GM19193 (cell line): ENCODE results near the gene MALL.

Experiments
- POLR2A ChIP-seq: IDR thresholded peaks from 4 replicates; pipeline ENCODE4 v1.6.1; 2011; ENCODE audit not compliant: insufficient read depth, insufficient read length; ENCODE audit errors: extremely low read depth

MALL gene

DNA sequence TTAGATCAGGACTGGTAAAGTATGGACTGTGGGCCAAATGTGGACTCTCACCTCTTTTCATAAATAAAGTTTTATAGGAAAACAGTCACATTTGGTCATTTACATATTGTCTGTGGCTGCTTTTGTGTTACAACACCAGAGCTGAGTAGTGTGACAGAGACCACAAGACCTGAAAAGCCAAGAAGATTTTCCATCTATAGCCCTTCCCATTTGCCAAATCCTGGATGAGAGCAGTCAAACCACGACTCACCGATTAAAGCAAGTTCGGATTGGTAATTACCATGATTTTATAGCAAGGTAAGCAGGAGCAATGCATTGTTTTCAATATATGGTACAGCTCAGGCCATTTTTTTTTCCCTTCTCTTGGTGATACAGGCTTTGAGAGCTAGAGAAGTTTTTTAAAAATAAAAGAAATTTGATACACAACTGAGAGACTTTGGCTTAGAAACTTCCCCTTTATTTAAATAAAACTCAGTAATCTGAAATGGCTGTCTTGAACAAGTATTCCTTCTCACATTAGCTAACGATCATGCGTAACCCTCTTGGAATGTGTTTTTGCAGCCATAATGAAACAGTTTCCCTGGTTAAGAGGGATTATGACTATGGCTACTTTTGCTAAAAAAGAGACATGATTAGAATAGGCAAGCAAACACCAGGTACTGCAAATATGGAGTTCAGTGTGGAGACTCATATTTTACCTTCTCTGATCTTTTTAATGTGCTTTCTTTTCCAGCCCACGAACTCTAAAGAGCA, 9.5 kb upstream of the MALL start:
- TF ChIP-seq POLR2A, result no peak

DNA sequence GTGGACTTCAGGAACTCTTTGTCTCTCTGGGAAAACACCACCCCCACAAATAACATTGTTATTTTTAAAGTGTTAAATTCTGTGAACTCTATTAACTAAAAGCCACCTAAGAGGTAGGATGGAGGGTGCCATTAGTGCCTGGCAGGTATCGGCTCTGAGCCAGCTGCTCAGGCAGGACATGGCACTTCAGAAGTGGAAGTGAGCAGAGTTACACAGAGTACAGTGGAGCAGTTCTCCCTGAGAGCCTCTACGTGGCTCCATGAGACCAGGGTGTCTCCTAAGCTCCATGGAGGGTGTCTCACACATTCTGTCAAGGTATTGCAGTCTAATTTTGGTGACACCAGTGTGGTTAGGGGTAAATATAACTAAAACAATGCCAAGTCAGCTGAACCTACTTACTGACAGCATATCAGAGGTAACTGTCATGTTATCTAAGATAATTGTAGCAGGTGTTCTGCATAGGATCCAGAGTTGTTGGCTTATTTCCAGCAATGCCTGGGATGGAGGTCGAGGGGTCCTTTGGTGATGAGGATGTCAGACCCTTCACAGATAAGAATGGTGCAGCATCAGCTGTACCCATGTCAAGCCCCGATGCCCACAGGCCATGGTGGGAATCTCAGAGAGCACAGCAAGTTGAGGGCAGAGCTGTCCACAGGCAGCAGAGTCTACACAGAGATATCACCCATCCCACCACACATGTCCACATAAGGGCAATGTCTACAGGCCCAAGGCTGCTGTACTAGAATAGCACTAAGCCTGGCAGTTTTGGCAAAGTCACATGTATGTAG, 8.6 kb upstream of the MALL start:
- TF ChIP-seq POLR2A, result no peak

DNA sequence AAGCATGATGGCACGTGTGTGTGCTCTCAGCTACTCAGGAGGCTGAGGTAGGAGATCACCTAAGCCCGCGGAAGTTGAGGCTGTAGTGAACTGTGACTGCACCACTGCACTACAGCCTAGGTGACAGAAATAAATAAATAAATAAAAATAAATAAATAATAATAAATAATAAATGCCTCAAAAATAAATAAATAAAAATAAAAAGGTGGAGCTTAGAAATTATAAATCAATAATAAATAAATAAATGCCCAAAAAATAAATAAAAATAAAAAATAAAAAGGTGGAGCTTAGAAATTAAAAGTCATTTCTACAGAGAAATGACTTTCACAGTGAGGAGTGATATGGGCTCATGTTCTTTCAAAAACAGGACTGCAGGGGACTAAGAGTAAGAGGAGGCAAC, 6.0 kb upstream of the MALL start:
- TF ChIP-seq POLR2A, result no peak

DNA sequence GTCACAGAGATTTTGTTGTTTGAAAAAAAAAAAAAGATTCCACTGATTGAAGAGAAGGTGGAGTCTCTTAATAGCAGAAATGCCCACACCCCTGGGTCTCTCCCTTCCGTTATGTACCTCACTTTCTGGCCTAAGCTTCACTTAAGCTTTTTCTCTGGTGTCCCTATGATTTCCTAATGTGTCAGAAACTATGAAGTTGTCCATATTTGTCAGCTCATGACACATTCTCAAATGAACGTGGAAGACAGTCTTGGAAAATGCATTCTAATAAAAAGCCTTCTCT, 5.4 kb upstream of the MALL start:
- no peak for TF ChIP-seq POLR2A

DNA sequence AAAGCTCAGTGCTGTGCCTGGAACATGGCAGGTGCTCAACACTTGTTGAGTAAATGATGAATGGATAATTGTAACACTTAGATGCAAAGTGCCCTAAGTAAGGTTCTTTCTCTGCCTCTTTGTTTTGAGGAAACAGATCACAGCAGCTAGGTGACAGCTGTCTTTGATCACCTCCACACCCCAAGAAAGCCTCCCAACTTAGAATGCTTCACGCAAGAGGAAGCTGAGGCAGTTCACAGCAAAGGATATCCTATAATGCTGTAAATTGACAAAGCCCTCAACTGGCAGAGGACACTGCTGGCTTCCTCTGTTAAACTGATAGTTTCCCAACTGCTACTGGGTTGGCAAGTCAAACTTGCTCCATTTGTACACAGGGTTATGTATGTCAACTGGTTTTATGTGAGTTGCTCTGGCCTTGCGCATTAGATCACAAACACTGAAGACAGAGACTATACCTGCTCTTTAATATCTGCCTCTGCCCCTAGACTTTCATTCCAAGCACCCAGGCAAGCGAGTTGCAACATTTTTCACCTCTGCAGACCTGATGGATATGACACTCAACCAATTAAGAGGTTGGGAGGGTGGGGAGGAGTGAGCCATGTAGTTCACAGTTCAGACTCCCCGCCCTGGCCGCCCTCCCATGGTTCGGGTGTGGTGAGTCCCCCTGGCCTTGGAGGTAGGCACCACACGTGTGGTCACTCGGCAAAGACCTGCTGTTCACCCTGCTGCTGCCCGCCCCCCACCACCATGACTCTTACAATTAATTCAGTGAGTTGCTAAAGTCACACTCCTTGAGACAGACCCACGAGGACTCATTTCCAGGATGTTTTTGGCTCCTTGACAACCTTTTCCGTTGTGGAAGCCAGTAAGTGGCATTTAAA, 4.8 kb upstream of the MALL start:
- TF ChIP-seq POLR2A, result no peak

DNA sequence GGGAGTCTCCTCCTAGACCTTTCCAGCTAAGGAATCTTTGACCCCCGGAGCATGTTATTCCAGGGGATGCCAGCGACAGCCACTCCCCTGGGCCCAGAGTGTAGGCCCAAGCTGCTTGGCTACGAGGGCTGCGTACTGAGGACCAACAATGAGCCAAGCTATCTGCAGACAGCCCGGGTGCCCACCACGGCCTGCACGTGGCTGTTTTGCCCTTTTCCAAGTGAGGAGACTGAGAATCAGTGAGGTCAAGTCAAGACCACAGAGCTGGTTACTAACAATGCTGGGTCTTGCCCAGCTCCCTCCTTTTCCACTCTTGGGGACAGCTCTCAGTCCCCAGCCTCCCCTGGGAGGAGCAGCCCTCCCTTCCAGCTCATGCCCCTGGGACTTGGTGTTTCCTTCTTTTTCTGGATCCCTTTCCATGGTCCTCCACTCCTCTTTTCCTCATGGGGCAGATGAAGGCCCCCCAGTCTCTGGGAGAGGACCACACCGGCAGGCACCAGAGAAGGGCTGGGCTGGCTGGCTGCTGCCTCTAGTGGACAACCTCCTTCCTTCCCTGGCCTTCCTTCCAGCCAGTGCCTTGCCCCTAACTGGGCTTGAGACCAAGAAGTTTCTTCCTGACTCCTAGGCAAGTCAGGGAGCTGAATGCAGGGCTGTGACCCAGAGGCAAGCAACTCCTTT, 550 bp upstream of the MALL start:
- TF ChIP-seq POLR2A, result no peak

DNA sequence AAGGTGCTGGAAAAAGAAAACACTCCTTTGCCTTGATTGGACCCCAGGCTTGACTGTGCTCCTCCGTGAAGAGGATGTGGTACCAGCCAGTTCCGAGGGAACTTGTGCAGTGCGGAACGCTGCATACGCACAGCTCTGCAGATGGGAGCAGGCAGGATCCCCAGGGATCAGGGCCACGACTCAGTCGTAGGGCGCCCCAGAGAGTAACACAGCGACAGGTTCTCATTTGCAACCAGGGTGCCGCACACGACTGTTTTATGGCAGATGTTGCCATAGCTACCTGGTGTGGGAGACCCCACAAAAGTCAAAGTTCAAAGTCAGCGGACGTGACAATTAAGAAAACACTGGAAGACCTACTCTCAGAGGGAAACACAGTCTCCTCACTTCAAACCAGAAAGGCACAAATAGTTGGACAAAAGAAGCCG, 779 bp downstream of the MALL start:
- no peak for TF ChIP-seq POLR2A

DNA sequence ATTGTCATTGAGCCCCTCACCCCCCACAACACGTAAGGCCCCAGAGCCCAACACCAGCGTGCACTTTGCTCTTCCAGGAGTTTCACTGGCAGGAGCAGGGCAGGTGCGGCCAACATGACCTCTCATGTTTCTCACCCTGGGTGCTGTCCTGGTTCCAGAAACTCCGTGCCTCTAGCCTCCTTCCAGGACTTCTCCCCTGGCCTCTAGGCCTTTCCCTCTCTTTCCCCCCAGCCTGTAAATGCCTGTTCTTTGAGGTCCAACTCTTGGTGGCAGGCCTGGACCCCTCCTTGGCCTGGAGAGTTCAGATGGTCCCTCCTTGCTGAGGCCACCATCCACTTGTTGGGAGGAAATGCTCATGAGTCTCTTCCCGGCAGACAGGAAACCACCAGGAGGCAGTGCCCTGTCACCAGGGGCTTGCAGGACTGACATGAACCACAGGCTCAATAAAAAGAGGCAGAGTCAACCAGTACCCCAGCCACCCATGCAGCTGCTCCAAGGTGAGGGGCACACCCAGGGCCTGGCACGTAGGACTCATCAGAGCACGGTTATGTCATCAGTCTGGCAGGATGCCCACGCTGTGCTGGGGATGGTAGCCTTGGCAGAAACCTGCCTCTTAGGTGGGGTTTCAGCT, 1.5 kb downstream of the MALL start:
- no peak for TF ChIP-seq POLR2A

DNA sequence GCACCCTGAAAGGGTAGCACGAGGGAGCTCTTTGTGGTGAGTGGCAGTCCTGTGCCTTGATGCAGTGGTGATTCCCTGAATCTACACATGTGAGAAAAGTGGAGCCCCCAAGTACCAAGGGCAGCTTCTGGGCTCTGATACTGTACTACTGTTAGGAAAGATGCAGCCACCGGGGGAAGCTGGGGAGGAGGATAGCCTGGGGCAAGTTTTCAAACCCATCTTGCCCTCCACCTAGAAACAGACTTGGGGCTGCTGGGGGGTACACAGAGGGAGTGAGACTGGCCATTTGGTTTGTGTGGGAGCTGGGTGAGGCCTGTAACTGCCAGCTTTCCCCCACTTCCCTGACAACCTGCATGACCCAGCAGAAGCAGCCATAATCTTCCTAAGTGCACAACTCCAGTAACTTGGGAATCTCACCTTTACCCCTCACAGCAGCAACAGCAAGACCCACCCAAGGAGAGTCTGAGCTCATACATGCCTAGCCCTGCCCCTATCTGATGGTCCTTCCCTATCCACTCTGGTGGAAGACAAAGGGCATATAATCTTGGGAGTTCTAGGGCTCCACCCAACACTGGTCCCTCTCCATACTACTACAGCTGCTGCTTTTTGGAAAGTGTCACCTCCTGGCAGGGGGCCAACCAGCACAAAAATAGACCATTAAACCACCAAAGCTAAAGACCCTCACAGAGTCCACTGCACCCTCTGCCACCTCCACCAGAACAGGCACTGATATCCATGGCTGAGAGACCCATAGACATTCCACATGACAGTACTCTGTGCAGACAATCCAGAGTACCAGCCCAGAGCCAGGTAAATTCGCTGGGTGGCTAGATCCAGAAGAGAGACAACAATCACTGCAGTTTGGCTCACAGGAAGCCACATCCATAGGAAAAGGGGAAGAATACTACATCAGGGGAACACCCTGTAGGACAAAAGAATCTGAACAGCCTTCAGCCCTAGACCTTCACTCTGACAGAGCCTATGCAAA, 8.2 kb downstream of the MALL start:
- TF ChIP-seq POLR2A, result no peak

DNA sequence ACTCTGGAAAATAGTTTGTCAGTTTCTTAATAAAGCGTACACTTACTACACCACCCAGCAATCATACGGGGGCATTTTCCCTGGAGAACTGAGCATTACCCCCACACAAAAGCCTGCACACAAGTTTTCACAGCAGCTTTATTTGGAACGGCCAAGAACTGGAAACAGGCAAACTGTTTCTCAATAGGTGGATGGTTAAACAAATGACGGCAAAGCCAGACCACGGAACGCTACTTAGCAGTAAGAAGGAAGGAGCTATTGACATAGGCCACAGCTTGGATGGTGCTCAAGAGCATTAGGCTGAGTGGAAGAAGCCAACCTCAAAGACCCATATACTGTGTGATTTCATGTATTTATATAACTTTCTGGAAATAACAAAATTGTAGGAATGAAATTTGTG, 9.0 kb downstream of the MALL start:
- no peak for TF ChIP-seq POLR2A

DNA sequence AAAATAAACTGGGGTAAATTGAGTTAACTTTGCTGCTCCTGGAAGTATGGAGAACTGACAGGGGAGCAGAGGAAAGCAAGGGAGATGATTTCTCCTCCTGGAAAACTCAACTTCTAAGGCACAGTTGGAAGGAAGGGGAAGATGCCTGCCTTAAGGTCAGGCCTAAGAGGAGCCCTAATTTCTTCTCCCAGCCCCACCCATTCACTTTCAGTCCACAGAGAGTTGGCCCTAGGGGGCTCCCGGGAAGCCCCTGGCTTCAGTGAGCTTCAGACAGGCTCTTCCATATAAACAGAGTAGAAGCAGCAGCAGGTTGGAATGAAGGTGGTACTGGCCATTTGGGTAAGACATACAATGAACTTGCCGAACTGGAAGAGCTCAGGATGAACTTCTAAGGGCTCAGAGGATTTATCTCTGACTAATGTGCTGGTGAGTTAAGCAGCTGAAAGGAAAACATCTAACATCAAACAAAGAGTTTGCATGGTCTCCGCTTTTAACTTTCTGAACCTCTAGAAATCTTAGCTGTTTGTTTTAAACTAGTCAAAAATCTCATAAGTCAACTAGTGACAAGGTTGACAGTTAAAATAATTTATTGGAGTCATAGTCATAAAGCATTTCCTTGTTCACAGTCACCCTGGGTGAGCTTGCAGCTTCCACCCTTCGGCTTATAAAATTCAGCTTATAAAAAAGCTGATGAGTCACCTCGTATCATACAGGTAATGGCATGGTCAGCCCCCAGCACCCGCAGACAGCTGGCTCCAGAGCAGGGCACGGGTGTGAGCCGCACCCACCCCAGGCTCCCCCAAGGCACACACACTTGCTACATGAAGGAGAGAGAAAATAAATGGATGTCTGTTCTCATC, 9.8 kb downstream of the MALL start:
- no peak for TF ChIP-seq POLR2A

DNA sequence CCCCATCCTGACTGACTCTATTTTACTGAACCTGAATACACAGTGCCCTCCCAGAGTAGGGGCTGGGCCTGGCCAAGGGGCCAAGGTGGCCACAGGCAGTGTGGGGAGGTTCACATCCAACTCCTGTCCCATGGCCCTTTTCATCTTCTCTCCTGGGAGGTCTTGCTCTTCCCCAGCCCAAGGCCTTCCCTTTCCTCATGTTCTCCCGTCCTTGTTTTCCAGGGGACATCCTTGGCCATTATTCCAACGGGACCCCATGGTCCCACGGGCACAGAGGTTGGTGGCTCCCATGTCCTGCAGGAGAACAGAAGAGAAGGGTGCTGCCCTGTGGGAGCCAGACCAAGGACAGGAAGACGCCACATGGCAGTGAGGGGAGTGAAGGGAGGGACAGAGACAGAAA, 10.4 kb downstream of the MALL start:
- TF ChIP-seq POLR2A, result no peak

DNA sequence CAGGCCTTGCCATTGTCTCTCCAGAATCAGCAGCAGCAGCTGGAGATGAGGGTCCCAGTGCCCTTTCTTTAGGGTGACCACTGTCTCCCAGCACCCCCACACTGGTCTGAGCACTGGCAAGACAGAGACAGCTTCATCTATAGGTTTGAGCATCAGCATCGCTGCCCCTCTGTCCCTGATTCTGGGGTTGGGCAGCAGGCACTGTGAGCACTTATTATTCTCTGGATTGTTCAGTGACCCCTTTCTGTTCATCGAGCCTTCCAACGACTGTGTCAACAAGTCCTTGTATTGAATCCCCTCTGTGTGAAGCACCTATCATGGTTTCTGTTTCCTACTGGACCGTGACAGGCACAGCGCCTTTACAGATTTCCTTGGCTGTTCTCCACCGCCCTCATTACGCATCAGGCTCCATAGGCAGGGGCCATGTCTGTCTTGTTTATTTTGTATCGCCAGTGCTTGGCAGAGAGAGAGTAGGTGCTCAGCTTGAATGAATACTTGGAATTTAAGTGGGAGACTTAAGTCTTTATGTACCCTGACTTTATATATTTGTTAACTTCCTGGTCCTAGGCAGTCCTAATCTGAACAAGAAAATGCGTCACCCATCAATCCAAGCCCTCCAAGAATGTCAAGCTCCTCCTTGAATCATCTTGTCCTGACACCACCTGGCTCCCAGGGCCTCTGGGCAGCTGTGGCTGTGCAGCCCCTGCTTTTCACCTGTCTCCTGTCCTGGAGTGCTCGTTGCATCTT, 11.4 kb downstream of the MALL start:
- TF ChIP-seq POLR2A, result no peak
